ENCODE measurements around the gene TUT4.

DNA sequence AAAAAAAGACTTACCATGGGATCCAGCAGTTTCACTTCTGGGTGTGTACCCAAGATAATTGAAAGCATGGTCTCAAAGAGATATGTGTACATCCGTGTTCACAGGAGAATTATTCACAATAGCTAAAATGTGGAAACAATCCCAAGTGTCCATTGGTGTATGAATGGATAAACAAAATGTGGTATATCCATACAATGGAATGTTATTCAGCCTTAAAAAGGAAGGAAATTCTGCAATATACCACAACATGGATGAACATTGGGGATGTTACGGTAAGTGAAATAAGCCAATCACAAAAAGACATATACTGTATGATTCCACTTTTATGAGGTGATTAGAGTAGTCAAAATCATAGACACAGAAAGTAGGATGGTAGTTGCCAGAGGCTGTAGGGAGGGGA is 7.0 kb upstream of the TUT4 start:
- TF ChIP-seq POLR2A (IDR thresholded peaks at IDR 0.05) = no peak
- TF ChIP-seq, protein P1, sequence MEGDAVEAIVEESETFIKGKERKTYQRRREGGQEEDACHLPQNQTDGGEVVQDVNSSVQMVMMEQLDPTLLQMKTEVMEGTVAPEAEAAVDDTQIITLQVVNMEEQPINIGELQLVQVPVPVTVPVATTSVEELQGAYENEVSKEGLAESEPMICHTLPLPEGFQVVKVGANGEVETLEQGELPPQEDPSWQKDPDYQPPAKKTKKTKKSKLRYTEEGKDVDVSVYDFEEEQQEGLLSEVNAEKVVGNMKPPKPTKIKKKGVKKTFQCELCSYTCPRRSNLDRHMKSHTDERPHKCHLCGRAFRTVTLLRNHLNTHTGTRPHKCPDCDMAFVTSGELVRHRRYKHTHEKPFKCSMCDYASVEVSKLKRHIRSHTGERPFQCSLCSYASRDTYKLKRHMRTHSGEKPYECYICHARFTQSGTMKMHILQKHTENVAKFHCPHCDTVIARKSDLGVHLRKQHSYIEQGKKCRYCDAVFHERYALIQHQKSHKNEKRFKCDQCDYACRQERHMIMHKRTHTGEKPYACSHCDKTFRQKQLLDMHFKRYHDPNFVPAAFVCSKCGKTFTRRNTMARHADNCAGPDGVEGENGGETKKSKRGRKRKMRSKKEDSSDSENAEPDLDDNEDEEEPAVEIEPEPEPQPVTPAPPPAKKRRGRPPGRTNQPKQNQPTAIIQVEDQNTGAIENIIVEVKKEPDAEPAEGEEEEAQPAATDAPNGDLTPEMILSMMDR (IDR thresholded peaks at IDR 0.05) = no peak
